H1 (cell line): ENCODE measurements around the gene GSG1L. TPM values are rescaled to one million over a fixed set of nuclear protein-coding genes. Genes with fewer than 3 reads are reported as not detected.

Source experiments
- CTCF ChIA-PET: fragments of 300-600 bp; sonication (Branson Sonifier 250); formaldehyde crosslinking; loops from one replicate; lab custom pipeline; 2021; ENCODE audit not compliant: partially characterized antibody; lab: Charles Lee
- POLR2A ChIA-PET: fragments of 300-600 bp; sonication (Branson Sonifier 250); formaldehyde crosslinking; loops from one replicate; lab custom pipeline; 2021; ENCODE audit warnings: inconsistent platforms; ENCODE audit not compliant: partially characterized antibody; lab: Charles Lee
- DNase-seq, 2 experiments: peaks; one replicate each; pipeline versions ENCODE4 v3.0.0 to v3.0.0-alpha.2; 2010 to 2022; ENCODE audit warnings: low spot score in 2 of 2, low read depth in 1 of 2, mixed read lengths in 1 of 2
- FAIRE-seq: peaks from 2 replicates; lab custom pipeline; 2011; peaks lifted over from hg19 to GRCh38; lab: Jason Lieb, UNC
- H2AFZ ChIP-seq: 2 replicates; pipeline ENCODE4 v1.8.1; 2012; ENCODE audit warnings: low read length, inconsistent platforms
- H2AK5ac ChIP-seq: 2 replicates; pipeline ENCODE4 v1.6.1; 2013; ENCODE audit warnings: low read depth, low read length
- H2BK120ac ChIP-seq: replicated peaks from 2 replicates; pipeline ENCODE3; 2013; ENCODE audit warnings: low read depth, low read length, inconsistent platforms
- H2BK12ac ChIP-seq: 2 replicates; pipeline ENCODE4 v1.6.1; 2013; ENCODE audit warnings: low read depth, low read length
- H2BK15ac ChIP-seq: 2 replicates; pipeline ENCODE4 v1.6.1; 2013; ENCODE audit warnings: low read length
- H2BK20ac ChIP-seq: 2 replicates; pipeline ENCODE4 v1.6.1; 2013; ENCODE audit warnings: low read length
- H2BK5ac ChIP-seq: 2 replicates; pipeline ENCODE4 v1.6.1; 2013; ENCODE audit warnings: low read depth, low read length
- H3K14ac ChIP-seq: 2 replicates; pipeline ENCODE4 v1.6.1; 2013; ENCODE audit warnings: inconsistent platforms; ENCODE audit not compliant: insufficient read length
- H3K18ac ChIP-seq: 2 replicates; pipeline ENCODE4 v1.6.1; 2013; ENCODE audit warnings: low read length; ENCODE audit errors: extremely low read depth
- H3K23ac ChIP-seq: 2 replicates; pipeline ENCODE4 v1.6.1; 2013; ENCODE audit warnings: inconsistent platforms; ENCODE audit not compliant: insufficient read length
- H3K23me2 ChIP-seq: 2 replicates; pipeline ENCODE4 v1.6.1; 2013; ENCODE audit warnings: low read depth, low read length
- H3K27ac ChIP-seq: 2 replicates; pipeline ENCODE4 v1.6.1; 2011; ENCODE audit warnings: low read depth, low read length, inconsistent platforms
- H3K27me3 ChIP-seq, 4 experiments: replicated peaks in 1 of 4; 1 replicate in 1 of 4; 2 replicates in 3 of 4; pipeline versions ENCODE4 v1.6.1 to v1.8.1; 2011 to 2013; ENCODE audit warnings: low read length in 3 of 4, mild to moderate bottlenecking in 3 of 4, inconsistent platforms in 2 of 4, mixed read lengths in 2 of 4, moderate library complexity in 1 of 4; ENCODE audit not compliant: control insufficient read depth in 3 of 4, insufficient read depth in 3 of 4; ENCODE audit errors: extremely low read depth in 1 of 4
- H3K36me3 ChIP-seq, 4 experiments: 2 replicates each; pipeline versions ENCODE4 v1.6.1 to v1.8.1; 2011 to 2013; ENCODE audit warnings: mild to moderate bottlenecking in 4 of 4, low read length in 3 of 4, moderate library complexity in 2 of 4, control low read depth in 1 of 4, inconsistent platforms in 1 of 4; ENCODE audit not compliant: insufficient read depth in 4 of 4, control insufficient read depth in 2 of 4
- H3K4ac ChIP-seq: replicated peaks from 2 replicates; pipeline ENCODE3; 2013; ENCODE audit warnings: low read length, low read depth, mixed read lengths, inconsistent platforms; ENCODE audit not compliant: insufficient read length
- H3K4me1 ChIP-seq, 4 experiments: replicated peaks in 1 of 4; 1 replicate in 1 of 4; 2 replicates in 3 of 4; pipeline versions ENCODE4 v1.6.1 to v1.8.1; 2011 to 2013; ENCODE audit warnings: low read length in 3 of 4, inconsistent platforms in 2 of 4, mixed read lengths in 1 of 4; ENCODE audit not compliant: insufficient read depth in 4 of 4, control insufficient read depth in 3 of 4
- H3K4me2 ChIP-seq, 2 experiments: 2 replicates each; pipeline versions ENCODE4 v1.6.1 to v1.8.1; 2011 to 2013; ENCODE audit warnings: low read depth in 2 of 2, low read length in 2 of 2, control low read depth in 1 of 2, inconsistent platforms in 1 of 2, mild to moderate bottlenecking in 1 of 2; ENCODE audit not compliant: insufficient read depth in 1 of 2
- H3K4me3 ChIP-seq, 4 experiments: fragments of 200-600, 300-600 bp in 1 of 4; sonication (generic), shearing (Covaris generic), sonication (Bioruptor Twin) in 1 of 4; 2 replicates each; pipeline versions ENCODE4 v1.5.1 to v1.8.1; 2011 to 2016; ENCODE audit warnings: low read length in 4 of 4, low read depth in 3 of 4, control low read depth in 2 of 4, inconsistent platforms in 2 of 4, mild to moderate bottlenecking in 2 of 4, mixed read lengths in 1 of 4, moderate library complexity in 1 of 4; ENCODE audit not compliant: insufficient read depth in 2 of 4; ENCODE audit errors: extremely low read depth in 1 of 4
- H3K56ac ChIP-seq: replicated peaks from 2 replicates; pipeline ENCODE3; 2013; ENCODE audit warnings: low read depth, mild to moderate bottlenecking, mixed read lengths, low read length, inconsistent platforms; ENCODE audit not compliant: insufficient read length
- H3K79me1 ChIP-seq: 2 replicates; pipeline ENCODE4 v1.6.1; 2013; ENCODE audit warnings: low read depth, low read length, control low read depth
- H3K79me2 ChIP-seq, 2 experiments: 2 replicates each; pipeline versions ENCODE4 v1.6.1 to v1.8.1; 2012 to 2013; ENCODE audit warnings: low read length in 2 of 2, mild to moderate bottlenecking in 2 of 2, inconsistent platforms in 1 of 2; ENCODE audit not compliant: insufficient read depth in 2 of 2, control insufficient read depth in 1 of 2
- H3K9ac ChIP-seq, 4 experiments: replicated peaks in 1 of 4; 1 replicate in 1 of 4; 2 replicates in 3 of 4; pipeline versions ENCODE4 v1.6.1 to v1.8.1; 2011 to 2013; ENCODE audit warnings: low read depth in 3 of 4, low read length in 3 of 4, control low read depth in 2 of 4, mild to moderate bottlenecking in 2 of 4, moderate library complexity in 2 of 4, inconsistent platforms in 1 of 4; ENCODE audit errors: extremely low read depth in 1 of 4
- H3K9me3 ChIP-seq, 2 experiments: 2 replicates each; pipeline versions ENCODE4 v1.6.1 to v1.8.1; 2012 to 2013; ENCODE audit warnings: mild to moderate bottlenecking in 2 of 2, moderate library complexity in 2 of 2, control low read depth in 1 of 2, inconsistent platforms in 1 of 2, low read depth in 1 of 2, low read length in 1 of 2, mixed read lengths in 1 of 2; ENCODE audit not compliant: insufficient read depth in 2 of 2
- H4K20me1 ChIP-seq, 2 experiments: replicated peaks in 1 of 2; 2 replicates each; pipeline versions ENCODE3 to v1.8.1; 2011 to 2013; ENCODE audit warnings: inconsistent platforms in 2 of 2, low read length in 2 of 2, mild to moderate bottlenecking in 1 of 2; ENCODE audit not compliant: insufficient read depth in 2 of 2, control insufficient read depth in 1 of 2
- H4K5ac ChIP-seq: 2 replicates; pipeline ENCODE4 v1.6.1; 2013; ENCODE audit warnings: low read length, low read depth, mixed read lengths, inconsistent platforms; ENCODE audit not compliant: insufficient read length
- H4K8ac ChIP-seq: 2 replicates; pipeline ENCODE4 v1.8.0; 2013; ENCODE audit warnings: mild to moderate bottlenecking, moderate library complexity, low read length, inconsistent platforms; ENCODE audit not compliant: insufficient read depth; ENCODE audit errors: extremely low read depth
- H4K91ac ChIP-seq: replicated peaks from 2 replicates; pipeline ENCODE3; 2013; ENCODE audit warnings: low read length, mixed read lengths, inconsistent platforms; ENCODE audit not compliant: insufficient read length
- RFX5 ChIP-seq: IDR thresholded peaks from 2 replicates; pipeline ENCODE4 v1.6.1; 2011; ENCODE audit warnings: low read depth, low read length, improper control_type of control experiment, borderline replicate concordance
- SP1 ChIP-seq: IDR thresholded peaks from 2 replicates; pipeline ENCODE4 v1.6.1; 2011; ENCODE audit warnings: low read depth, low read length
- WGBS, 2 experiments: shearing (Covaris generic) in 1 of 2; methylation state at CpG; one replicate each; pipeline versions ENCODE4 v1.1.6 to v1.1.7; 2013 to 2015; ENCODE audit warnings: low lambda C conversion rate in 2 of 2, mixed read lengths in 2 of 2, inconsistent platforms in 1 of 2, low coverage in 1 of 2, missing lambda C conversion rate in 1 of 2; ENCODE audit not compliant: insufficient replicate concordance in 2 of 2, insufficient coverage in 1 of 2, insufficient read length in 1 of 2; ENCODE audit errors: extremely low coverage in 1 of 2, missing lambda C conversion rate in 1 of 2; 5-methylcytosine and 5-hydroxymethylcytosine counted together
- polyA plus RNA-seq, 7 experiments: library from polyadenylated mRNA; depleted of rRNA in 3 of 7; stranded (reverse) in 5 of 7; unstranded in 2 of 7; fragments of >200 nt in 5 of 7; fragments of 200-250 nt in 2 of 7; gene quantifications; 1 replicate in 5 of 7; 2 replicates in 1 of 7; 4 replicates in 1 of 7; pipeline versions ENCODE4 v1.2.1 to v1.2.3, GENCODE V29; 2011 to 2013; ENCODE audit warnings: missing spikeins in 2 of 7, mixed read lengths in 2 of 7
- total RNA-seq: library from RNA; stranded (reverse); fragmentation: NEBNext Ultra II Directional; extraction: Animal tissue kit (Norgen Biotek cat#: 25700); gene quantifications from 2 replicates; pipeline ENCODE4 v1.2.1, GENCODE V29; 2021

Gene GSG1L
- total and polyA plus RNA-seq, 2 of the 8 experiments (the other 6 are each of a cell fraction or from before 2014, with no cell fraction given) = 0.71 to 1.1 TPM

DNA sequence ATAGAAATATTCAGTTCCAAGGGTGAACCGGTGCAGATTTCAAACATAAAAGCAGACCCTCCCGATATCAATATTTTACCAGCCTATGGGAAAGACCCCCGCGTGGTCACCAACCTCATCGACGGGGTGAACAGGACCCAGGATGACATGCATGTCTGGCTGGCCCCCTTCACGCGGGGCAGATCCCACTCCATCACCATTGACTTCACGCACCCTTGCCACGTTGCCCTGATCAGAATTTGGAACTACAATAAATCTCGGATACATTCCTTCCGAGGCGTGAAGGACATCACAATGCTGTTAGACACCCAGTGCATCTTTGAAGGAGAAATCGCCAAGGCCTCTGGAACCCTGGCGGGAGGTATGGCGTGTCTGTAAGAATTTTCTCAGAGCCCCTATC lies 313.6 kb downstream of the GSG1L start:
- no peak for FAIRE-seq
- H3K14ac ChIP-seq = no peak overlapping the region
- H3K27me3 ChIP-seq = no peaks in the 10 kb centered on the region
- H3K9ac ChIP-seq = no peak overlapping the region
- H2AK5ac ChIP-seq = no peak overlapping the region
- H3K4me2 ChIP-seq = no peak overlapping the region
- H3K36me3 ChIP-seq = no peaks in the 10 kb centered on the region; a peak in 1 of 8 replicates
- WGBS, 2 experiments = 91% methylated on average over 16 of the region's 16 CpGs; no CpG with 5 or more reads in 1 of the 2 experiments
- no peak overlapping the region for H3K56ac ChIP-seq
- H2BK5ac ChIP-seq = no peak overlapping the region
- no peak overlapping the region for H3K18ac ChIP-seq
- H3K9me3 ChIP-seq = no peaks in the 10 kb centered on the region
- no peak overlapping the region for H3K23ac ChIP-seq
- no peak overlapping the region for H2BK120ac ChIP-seq
- no peak overlapping the region for H4K5ac ChIP-seq
- no peaks in the 10 kb centered on the region for H3K79me2 ChIP-seq
- no peak for TF ChIP-seq RFX5
- TF ChIP-seq SP1 = no peak
- no peak overlapping the region for H2AFZ ChIP-seq
- no peak overlapping the region for H2BK12ac ChIP-seq
- H2BK20ac ChIP-seq = no peak overlapping the region
- H3K4me3 ChIP-seq = no peak overlapping the region
- H3K4me1 ChIP-seq = peaks cover 0 to 5% (median 2%) of the 10 kb centered on the region in 4 experiments; a peak in 2 of 7 replicates
- H3K4ac ChIP-seq = no peak overlapping the region
- no peak overlapping the region for H3K27ac ChIP-seq
- H3K79me1 ChIP-seq = no peaks in the 10 kb centered on the region
- H3K23me2 ChIP-seq = 0 out of 2 replicates have a peak, but pooled peaks cover 3% of the 10 kb centered on the region
- H4K20me1 ChIP-seq = peaks cover 0 to 2% of the 10 kb centered on the region in 2 experiments
- ChIA-PET CTCF (interaction anchor here (0.9 to 1.9 kb wide), 7 partner anchors 11 to 119 kb away, joined by 3 to 16 read pairs (median 5); no protein-coding TSS in a partner anchor), POLR2A (no interaction called here)
- no peak overlapping the region for H2BK15ac ChIP-seq
- no peak for DNase-seq
- no peak overlapping the region; the same call in none of the 2 replicates for H4K8ac ChIP-seq
- no peak overlapping the region for H4K91ac ChIP-seq
